Astrocyte (in vitro differentiated cells and primary cell): ENCODE results near the gene TBC1D8.

ENCODE experiments used
- EZH2 ChIP-seq: IDR thresholded peaks from 2 replicates; pipeline ENCODE4 v1.6.1; 2012; ENCODE audit warnings: mild to moderate bottlenecking, low read length, inconsistent platforms; ENCODE audit not compliant: insufficient read depth
- TF ChIP-seq, protein P1 (sequence below): IDR thresholded peaks from 2 replicates; pipeline ENCODE4 v1.5.1; 2011; ENCODE audit warnings: low read depth, mild to moderate bottlenecking, inconsistent platforms, low read length, moderate library complexity; ENCODE audit not compliant: insufficient read depth

DNA sequence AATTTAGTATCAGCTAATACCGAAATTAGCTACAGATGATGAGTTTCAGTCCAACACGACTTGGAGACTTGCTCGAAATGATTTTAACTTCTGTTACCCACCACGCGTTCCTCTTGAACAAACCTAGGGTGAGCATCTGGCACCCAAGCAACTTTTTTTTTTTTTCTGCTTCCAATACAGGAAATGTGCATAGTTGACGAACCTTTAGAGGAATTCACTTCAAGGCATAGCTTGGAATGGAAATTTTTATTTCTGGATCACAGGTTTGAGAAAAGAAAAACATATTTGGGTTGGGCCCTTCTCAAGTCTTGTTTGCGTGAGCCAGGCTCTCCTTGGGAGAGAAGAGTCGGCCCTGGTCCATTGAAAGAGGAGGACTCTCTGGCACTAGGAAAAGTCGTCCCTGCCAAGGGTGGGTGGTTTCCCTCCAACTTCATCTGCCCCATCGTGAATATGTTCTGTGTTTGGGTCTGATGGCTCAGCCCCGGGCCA, 186.5 kb downstream of the TBC1D8 start:
- TF ChIP-seq, protein P1, sequence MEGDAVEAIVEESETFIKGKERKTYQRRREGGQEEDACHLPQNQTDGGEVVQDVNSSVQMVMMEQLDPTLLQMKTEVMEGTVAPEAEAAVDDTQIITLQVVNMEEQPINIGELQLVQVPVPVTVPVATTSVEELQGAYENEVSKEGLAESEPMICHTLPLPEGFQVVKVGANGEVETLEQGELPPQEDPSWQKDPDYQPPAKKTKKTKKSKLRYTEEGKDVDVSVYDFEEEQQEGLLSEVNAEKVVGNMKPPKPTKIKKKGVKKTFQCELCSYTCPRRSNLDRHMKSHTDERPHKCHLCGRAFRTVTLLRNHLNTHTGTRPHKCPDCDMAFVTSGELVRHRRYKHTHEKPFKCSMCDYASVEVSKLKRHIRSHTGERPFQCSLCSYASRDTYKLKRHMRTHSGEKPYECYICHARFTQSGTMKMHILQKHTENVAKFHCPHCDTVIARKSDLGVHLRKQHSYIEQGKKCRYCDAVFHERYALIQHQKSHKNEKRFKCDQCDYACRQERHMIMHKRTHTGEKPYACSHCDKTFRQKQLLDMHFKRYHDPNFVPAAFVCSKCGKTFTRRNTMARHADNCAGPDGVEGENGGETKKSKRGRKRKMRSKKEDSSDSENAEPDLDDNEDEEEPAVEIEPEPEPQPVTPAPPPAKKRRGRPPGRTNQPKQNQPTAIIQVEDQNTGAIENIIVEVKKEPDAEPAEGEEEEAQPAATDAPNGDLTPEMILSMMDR, result no peak
- no peak for TF ChIP-seq EZH2
